Uterus (tissue), 2 donors: ENCODE data around the gene PI4K2B.

ENCODE experiments used
- POLR2A ChIP-seq, 2 donors: fragments of 450-650 bp; IDR thresholded peaks; one replicate each; pipeline ENCODE4 v1.6.1; 2016; ENCODE audit warnings: antibody characterized with exemption in 2 of 2, mild to moderate bottlenecking in 1 of 2, moderate library complexity in 1 of 2
- TF ChIP-seq, protein P1 (sequence below), 4 experiments: fragments of 200-600 bp in 2 of 4; fragments of 450-650 bp in 2 of 4; sonication (generic) in 2 of 4; IDR thresholded peaks; one replicate each; pipeline ENCODE4 v1.5.1; 2016 to 2019; ENCODE audit warnings: antibody characterized with exemption in 4 of 4, mild to moderate bottlenecking in 2 of 4, moderate library complexity in 1 of 4

DNA sequence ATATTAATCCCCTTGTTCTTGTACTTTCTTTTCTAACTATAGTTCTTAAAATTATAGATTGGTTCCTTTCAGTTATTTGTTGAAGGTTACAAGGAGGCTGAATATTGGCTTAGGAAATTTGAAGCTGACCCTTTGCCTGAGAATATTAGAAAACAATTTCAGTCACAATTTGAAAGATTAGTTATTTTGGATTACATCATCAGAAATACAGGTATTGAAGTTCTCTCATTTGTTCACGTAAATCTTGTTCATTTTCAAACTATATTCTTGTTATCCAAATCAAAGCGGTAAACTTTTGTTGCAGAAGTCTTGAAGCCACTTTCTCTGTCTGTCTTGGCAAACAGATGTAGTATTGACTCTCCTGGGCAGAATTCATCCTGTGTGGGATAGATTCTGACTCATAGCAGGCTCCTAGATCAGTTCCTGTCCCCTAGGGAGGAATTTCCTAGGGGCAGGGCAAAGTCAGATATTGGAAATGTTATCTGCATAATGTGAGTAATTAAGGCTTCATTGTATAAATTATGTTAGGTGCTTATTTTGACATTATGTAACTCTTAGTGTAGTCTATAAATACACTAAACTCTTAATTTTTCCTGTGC, 25.2 kb downstream of the PI4K2B start:
- TF ChIP-seq, protein P1, sequence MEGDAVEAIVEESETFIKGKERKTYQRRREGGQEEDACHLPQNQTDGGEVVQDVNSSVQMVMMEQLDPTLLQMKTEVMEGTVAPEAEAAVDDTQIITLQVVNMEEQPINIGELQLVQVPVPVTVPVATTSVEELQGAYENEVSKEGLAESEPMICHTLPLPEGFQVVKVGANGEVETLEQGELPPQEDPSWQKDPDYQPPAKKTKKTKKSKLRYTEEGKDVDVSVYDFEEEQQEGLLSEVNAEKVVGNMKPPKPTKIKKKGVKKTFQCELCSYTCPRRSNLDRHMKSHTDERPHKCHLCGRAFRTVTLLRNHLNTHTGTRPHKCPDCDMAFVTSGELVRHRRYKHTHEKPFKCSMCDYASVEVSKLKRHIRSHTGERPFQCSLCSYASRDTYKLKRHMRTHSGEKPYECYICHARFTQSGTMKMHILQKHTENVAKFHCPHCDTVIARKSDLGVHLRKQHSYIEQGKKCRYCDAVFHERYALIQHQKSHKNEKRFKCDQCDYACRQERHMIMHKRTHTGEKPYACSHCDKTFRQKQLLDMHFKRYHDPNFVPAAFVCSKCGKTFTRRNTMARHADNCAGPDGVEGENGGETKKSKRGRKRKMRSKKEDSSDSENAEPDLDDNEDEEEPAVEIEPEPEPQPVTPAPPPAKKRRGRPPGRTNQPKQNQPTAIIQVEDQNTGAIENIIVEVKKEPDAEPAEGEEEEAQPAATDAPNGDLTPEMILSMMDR (IDR thresholded peaks at IDR 0.05): no peak
- TF ChIP-seq POLR2A (IDR thresholded peaks at IDR 0.05): no peak
